HG02588 (cell line): ENCODE results near the gene DPYSL5.

Source experiments
- ATAC-seq: cut with Tn5 transposase; IDR thresholded peaks from one replicate; pipeline ENCODE4 v1.9.1; 2021; ENCODE audit warnings: mild to moderate bottlenecking, moderate library complexity; ENCODE audit not compliant: unreplicated experiment

Gene DPYSL5

DNA sequence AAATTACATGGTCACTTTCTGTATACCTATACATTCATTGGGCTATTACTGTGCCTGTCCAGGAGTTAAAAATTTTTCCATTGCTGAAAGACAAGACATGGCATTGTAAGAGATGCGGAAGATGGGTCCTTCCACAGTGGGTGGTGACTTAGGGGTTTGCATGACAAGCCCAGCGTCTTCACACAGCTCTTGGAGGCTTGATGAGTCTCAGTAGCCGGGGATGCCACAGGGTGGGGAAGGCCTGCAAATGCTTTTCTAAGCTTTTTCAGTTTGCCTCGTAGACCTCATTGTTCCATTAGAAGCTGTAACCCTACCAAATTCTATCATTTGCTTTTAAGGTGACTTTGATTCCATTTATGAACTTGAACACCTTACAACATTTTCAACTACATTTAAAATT, 104.4 kb downstream of the DPYSL5 start:
- no peak for ATAC-seq

DNA sequence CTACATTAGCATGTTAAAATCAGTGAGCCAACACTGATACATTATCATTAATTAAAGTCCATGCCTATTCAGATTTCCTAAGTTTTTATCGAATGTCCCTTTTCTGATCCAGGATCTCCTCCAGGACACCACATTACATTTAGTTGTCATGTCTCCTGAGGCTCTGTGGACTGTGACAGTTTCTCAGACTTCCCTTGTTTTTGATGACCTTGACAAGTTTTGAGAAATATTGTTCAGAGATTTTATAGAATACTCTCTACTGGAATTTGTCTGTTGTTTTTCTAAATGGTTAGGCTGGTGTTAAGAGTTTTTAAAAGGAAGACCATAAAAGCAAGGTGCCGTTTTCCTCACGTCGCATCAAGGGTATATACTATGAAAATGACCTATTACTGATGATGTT, 106.2 kb downstream of the DPYSL5 start:
- ATAC-seq, result no peak

DNA sequence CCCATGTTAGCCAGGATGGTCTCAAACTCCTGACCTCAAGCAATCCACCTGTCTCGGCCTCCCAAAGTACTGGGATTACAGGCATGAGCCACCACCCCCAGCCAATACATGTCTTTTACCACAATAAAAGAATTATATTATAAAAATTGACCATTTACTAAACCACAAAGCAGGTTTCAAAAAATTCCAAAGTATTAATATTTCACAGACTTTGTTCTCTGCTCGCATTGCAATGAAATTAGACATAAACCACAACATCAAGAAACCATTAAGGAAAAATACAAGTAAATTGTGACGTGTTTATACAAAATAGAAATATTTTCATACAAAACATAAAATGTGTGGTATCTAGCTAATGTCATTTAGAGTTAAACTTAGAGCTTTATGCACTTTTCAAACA, 109.1 kb downstream of the DPYSL5 start:
- ATAC-seq, result no peak

DNA sequence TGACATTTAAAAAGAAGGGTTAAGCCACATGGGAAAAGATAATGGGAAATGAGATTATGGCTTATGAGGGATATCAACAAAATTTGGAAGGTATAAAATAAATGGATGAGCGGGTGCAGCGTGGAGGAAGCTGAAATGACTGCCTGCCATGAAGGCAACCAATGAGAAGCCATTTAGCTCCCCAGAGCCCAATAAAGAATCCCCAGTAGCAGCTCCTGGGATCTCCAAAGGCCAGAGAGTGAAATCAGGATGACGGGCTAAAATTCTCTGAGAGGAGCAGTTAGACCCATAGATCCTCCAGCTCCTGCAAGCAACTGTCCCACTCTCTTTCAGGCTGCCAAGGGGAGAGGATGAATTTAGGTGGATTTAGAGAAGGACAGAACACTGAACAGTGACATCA, 109.6 kb downstream of the DPYSL5 start:
- no peak for ATAC-seq

DNA sequence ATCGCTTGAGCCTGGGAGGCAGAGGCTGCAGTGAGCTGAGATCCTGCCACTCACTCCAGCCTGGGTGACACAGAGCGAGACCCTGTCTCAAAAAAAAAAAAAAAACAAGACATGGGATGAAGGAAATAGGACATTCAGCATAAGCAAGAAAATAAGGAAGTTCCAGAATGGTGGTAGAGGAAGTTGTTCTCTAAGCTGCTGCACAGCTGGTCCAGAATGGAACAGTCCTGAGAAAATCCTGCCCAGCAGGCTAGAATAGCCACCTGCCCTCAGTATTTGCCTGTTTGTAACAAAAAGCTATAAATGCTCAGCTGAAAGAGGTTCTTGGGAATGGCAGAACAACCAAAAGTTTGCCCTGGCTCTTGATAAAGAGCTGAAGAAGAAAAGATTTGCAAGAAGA, 111.4 kb downstream of the DPYSL5 start:
- ATAC-seq, result no peak

DNA sequence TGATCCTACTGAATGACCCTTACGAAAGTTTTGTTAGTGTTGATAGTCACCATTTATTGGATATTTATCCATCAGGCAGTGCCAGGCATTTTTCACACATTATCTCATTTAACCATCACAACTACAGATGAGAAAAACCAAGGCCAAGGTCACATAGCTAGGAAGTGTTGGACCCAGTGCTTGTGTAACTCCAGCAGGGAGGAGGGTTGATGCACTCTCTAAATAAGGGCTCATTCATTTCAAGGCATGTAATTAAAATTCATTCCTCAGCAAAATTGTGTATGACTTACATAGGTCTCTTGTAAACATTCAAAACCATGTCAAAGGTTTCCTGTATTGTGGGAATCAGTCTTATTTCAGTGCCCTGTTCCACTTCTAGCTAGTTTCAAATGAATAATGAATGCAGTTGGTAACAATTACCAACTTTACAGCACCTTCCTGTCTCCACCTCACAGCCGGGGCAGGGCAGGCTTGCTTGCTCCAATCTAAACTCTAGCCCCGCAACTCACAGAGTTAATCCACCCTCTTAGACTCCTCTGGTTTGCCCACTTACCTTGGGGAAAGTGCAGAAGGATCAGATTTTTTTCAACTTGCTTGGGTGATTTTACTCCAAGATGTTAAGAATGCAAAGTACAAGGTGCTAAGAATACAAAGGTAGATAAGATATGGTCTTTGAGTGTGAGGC, 116.7 kb downstream of the DPYSL5 start:
- ATAC-seq, result no peak

DNA sequence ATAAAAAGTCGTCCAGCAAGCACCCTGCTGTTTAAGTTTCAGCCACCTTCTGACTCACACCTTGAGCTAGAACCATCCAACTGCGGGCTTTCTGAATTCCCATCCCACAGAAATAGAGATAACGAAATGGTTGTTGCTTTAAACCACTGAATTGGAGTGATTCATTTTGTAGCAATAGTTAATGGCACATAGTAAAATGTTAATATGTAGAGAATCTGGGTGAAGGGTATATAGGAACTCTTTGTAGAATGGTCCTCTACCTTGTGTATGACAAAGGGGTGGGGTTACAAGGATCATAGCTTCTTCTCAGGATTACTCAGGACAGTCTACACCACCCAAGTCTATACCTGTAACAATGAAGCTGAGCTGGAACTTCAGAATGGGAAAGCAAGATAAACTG, 120.1 kb downstream of the DPYSL5 start:
- ATAC-seq, result no peak

DNA sequence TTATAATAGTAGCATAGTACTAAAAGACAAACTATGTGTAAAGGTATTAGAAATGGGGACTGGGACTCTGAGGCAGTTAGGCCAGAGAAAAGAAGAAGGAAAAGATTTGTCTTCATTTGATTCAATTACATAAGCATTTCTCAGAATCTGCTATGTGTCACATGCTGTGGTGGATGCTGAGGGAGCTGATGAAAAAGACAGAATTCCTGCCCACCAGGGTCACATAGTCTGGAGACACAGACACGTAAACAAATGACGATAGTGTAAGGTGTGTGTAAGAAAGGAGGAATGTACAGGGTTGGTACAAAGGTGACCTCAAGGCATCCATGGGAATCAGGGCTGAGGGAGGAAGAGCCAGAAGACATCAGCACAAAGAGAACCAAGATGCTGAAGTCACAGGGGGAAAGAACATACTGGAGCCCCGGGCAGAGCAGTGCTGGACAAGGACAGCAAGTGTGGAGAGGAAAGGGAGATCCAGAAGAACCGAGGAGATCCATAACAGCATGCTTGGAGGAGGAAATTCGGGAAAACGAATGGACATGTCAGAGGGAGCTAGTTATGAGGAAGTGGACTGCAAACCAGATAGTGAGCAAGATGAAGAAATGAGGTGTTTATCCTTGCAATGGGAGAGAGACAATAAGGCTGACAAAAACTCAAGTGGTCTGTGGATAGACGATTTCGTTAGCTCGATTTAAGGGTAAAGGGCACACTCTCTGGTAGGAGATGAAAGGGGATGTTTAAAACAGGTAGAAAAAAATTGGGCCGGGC, 121.3 kb downstream of the DPYSL5 start:
- no peak for ATAC-seq

DNA sequence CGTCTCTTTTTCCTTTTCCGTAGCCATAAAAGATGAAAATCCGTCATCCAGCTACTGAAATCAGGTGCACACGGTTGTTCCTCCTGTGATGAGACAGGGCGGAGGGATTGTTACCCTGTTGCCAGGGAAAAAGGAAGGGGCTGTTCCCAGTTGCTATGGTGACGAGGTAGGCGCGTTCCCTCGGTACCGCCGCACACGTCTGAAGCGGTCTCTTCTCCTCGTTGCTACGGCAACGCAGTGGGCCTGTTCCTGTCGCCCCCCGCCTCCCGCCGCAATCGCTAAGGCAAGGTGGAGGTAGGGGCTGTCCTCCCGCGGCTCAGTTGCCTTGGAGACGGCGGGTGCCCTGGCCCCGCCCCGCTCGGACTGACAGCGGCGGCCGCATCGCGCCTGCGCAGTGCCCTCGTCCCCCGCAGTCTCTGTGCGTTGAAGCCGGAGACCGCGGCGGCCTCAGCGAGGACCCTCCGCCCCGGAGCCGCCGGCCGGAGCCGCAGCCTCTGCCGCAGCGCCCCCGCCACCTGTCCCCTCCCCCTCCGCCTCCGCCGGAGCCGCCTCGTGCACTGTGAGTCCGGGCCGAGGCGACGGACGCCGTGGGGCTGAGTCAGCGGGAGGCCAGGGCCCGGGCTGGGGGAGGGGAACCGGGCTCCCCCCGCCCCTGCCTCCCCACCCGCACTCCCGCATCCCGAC, 122.5 kb downstream of the DPYSL5 start, which contains the start of gene MAPRE3:
TSS of gene MAPRE3 (plus strand) at position 394 of the 684 bp plus-strand sequence. CDS start 51,582 bp downstream, outside the sequence.
- peak; percentile 87 for ATAC-seq

DNA sequence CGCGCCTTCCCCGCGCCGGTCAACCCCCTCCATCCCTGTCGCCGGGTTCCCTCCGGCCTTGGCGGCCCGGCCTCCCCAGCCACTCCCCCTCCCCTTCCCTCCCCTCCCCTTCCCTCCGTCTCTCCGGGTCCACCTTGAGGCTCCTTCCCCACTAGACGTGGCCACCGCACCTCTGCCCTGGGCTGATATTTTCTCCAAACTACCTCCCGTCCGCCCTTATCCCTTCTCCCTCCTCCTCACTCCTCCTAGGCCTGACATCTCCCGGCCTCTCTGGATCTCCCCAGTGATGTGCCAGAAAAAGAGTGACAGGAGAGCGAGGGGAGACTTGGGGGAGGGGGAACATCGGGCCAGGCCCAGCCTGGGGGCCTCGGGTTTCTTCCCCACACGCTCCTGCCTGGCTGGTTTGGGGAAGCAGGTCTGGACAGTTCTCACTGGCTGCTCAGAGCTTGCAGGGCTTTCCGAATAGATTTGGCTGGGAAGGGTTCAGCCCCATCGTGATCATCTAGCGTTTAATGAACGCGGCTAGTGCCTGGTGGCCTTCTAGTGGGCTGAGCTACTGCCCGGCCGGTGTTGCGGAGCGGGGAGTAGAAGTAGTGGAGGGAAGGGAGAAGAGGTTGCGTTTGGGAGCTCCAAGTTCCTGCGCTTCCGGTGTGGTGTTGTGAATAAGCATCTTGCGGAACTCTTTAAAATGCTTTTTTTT, 123.1 kb downstream of the DPYSL5 start:
- ATAC-seq, result no peak

DNA sequence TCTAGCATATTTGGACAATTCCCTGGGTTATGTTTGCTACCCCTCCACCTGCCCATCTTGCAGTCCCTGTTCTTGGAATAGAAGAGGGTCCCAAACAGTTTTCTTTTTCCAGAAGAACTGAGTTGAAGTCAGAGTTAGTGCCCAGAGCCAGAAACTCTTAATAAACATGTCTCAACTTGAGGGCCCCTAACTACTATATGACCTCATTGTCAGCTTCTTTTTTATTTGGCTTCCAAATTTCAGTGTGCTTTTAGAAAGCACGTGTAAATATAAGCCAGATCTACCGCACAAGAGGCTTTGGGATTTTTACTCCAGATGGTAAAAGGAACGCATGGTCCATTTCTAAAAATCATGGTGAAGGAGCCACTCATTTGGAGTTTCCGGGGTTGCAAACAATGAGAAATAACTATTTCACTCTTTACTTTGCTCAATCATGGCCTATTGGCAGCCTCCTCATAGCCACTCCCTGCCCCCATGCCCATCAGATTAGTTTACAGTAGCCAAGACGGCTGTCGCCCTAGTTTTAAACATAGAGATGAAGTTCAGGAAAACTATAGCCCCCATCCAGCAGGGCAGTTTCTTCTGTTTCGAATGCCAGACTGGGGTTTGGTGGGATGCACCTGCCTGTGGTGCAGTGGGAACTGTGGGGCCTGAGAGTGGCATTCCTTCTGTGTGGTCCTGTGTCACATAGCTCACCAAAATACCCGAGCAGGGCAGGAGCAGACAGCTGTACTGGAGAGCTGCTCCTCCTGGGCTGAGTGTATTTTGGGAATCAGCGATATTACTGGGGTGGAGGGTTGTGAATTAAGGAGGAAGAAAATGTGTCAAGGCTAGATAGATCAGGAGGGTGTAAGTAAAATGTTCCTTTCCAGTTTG, 124.2 kb downstream of the DPYSL5 start:
- no peak for ATAC-seq

DNA sequence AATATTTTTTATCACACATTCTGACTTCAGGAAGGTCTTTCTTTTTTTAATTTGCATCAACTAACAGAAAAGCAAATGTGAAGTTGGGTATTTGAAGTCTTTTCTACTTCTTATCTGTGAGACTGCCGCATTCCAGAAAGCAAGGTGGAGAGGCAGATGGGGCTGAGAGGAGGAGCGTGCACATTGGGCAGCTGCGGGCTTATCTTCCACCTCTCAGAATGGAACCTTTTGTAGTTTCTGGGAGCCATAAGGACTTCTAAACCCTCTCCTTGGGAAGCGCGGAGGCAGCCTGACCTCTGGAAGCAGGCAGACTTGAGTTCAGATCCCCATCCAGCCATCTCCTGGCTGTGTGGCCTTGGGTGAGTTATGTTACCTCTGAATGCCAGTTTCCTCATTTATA, 126.4 kb downstream of the DPYSL5 start:
- ATAC-seq, result no peak

DNA sequence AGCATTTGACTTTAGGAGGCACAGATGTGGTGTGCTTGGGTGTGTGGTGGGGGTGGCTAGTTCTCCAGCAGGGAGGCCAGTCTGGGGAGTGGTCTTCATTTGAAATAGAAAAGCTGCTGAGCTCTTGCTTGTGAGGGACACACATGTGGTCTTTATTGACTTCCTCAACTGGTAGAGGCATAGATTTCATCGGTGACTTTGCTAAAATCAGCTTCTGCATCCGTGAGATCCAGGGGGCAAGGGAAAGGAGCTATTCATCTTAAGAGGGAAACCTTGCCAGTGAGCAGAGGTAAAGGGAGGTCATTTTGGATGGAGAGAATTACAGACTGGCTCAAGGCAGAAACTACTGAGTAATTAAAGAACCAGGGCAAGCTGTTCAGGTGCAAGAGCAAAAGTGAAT, 127.2 kb downstream of the DPYSL5 start:
- ATAC-seq, result no peak

DNA sequence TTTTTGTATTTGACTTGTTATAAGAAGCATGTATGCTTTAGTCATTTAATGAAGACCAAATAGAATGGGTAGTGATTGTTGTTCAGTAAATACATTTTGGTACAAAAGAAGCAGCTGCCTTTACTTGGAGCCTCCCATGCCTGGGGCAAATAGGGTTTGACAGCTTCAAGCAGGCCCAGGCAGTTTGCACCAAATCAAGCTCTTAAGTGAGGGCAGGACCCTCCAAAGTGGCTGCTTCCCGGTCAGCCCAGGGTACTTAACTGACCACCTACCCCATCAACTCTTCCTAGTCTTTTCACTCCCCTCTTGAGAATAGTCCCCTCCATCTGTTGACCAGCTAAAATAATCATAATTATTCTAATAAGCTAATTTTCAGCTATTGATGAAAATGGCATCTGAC, 127.7 kb downstream of the DPYSL5 start:
- no peak for ATAC-seq

DNA sequence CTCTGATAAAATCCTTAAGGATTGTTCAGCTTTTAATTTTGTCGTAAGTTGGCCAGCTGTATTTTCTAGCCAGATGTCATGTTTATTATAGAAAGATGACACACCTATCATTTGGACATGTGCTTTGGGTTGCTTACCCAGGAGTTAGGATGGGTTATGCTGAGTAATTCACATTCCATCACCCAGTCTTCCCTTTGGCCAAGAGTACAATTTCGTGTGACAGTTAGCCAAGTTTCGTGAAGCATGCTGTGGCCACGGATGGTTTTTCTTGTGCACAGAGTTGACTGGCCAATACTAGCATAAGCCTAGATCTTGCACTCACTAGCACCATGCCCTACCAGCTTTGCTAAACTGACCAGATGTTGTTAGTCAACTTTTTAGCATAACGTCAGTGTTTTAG, 128.3 kb downstream of the DPYSL5 start:
- no peak for ATAC-seq

DNA sequence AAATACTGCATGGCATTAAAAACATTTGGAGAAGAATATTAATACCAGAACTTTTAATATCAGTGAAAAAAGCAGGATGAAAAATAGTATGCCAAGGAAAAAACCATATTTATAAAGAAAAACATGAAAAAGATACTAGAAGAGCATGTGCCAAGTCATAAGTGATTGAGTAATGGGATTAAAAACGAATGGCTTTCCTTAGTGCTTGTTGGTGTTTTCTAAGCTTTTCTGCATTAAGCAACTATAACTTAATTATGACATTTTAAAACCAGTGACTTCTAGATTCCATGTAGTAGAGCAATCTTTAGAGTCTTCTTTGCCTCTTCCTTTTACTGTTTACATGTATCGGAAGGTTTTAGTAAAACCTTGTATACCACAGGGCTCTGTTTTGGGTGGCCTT, 129.1 kb downstream of the DPYSL5 start:
- ATAC-seq, result no peak

DNA sequence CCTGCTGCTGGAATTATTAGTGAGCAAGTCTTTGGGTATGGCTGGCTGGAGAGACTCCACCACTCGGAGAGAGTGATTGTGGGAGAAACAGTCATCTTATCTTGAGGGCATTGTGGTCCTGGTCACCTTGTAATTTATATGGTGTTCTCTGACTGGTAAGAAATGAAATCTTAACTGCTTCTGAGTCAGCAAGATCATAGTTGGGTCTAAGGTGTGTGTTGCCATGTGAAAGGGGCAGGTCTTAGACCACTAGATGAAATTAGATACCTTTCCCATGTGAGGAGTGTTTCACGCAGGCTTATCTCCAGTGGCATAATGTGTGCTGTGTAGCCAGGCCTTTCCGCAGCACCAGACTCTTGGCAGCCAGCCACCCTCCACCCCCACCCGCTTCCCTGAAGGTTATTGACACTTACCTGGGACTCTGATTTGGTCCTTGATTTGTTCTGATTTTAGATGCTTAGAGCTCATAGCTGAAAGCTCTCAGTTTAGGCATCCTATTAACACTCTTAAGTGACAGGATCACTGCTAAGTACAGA, 130.2 kb downstream of the DPYSL5 start:
- ATAC-seq, result no peak

DNA sequence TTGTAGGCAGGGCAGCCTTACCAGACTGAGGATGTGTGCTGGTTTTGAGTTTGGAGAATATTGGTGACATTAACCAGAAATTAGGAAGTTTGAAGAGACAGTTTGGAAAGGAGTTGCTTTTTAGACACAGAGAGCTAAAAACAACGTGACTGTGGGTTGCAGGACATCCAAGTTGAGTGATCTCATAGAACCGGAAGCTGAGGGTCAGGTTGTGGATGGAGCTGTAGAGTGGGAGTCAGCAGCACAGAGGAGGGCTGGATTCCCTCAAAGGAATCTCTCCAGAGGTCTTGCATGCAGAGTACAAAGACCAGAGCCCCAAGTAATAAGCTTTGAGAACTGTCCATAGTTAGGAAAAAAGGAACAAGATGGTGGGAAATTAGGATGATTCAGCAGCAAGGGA, 131.8 kb downstream of the DPYSL5 start:
- no peak for ATAC-seq

DNA sequence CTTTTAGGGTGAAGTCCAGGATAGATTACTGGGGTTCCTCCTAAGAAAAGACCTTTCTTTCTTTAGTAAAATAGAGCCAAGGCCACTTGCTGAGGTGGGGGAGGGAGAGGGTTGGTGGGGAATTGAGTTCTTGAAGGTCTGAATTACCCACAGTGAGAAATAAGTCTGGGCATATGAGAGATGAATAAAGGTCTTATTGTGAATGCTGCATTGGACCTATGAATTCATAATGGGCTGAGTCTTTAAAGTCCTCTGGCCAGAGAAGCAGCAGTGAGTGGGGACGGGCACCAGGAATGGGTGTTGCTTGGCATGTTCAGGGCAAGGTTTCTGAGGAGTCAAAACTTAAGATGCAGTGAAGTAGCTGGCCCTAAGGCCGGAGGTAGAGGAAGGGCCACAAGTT, 133.0 kb downstream of the DPYSL5 start:
- no peak for ATAC-seq

DNA sequence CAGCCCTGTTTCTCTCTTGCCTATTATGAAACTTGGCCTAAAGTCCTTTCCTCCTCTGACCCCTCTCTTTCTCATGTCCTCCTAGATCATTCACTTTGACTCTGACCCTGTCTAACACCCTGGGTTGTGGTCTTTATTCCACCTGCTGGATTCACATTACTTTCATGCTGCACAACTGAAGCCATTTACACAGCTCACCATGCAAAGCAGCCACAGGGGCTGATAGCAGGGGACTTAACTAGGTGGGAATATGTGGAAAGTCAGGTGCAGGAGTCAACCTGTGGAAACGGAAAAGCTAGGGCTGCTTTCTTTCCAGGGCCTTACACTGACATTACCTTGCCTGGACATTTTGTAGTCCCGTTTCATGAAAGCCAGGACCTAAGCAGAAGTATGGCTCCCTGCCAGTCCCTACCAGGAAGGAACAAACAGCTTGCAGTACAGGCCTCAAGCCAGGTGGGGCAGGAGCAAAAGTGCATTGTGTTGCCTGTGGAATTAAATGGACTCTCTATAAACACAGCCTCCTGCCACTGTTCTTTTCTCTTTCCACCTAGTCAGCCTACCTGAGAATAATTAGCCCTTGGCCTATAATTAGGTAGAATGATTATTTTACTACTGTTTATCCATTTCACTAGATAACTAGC, 134.3 kb downstream of the DPYSL5 start:
- ATAC-seq, result no peak
